ENCODE measurements around the gene KCNK15. TPM values are rescaled to one million over a fixed set of nuclear protein-coding genes. Genes with fewer than 3 reads are reported as not detected.
A peak's percentile ranks its signal among the peaks of the same experiment; 100 is the strongest.

KCNK15 gene
- total RNA-seq, 6 experiments from 2014 or later: 0.07 to 0.28 (median 0.21) TPM; not detected in 1

DNA sequence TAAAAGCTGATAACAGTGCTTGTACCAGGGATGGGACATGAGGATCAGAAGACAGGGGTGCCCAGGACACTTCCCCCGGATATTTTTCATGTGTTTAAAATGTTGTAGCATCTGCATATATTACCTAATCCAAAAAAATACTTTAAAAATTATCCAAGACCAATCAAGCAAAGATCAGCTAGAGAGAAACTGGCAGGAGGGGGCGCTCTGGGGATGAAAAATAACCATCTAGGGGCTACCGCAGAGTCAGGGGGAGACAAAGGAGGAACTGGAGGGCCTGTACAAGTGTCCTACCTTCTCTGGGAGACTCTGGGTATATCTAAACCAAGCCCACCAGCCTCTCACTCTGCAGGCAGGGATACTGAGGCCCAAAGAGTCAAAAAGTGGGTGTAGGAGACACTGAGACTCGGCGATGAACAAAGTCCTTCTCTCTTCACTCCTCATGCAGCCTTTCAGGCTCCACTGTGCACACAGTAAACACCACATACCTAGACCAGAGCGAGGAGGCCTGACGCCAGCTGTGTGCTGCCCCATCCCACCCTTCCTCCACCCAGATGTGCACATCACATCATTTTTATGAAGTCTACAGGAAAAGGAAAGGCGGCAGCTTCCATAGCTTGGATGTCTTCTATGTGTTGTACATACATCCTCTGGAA, 54.9 kb downstream of the KCNK15 start:
- H3K4me1 Mint-ChIP-seq (ENCODE audit: low read depth): peaks cover 8% of the 10 kb centered on the region
- peaks cover 30% of the 10 kb centered on the region for H3K27me3 Mint-ChIP-seq (ENCODE audit: insufficient read depth)
- TF ChIP-seq, protein P1, sequence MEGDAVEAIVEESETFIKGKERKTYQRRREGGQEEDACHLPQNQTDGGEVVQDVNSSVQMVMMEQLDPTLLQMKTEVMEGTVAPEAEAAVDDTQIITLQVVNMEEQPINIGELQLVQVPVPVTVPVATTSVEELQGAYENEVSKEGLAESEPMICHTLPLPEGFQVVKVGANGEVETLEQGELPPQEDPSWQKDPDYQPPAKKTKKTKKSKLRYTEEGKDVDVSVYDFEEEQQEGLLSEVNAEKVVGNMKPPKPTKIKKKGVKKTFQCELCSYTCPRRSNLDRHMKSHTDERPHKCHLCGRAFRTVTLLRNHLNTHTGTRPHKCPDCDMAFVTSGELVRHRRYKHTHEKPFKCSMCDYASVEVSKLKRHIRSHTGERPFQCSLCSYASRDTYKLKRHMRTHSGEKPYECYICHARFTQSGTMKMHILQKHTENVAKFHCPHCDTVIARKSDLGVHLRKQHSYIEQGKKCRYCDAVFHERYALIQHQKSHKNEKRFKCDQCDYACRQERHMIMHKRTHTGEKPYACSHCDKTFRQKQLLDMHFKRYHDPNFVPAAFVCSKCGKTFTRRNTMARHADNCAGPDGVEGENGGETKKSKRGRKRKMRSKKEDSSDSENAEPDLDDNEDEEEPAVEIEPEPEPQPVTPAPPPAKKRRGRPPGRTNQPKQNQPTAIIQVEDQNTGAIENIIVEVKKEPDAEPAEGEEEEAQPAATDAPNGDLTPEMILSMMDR (IDR thresholded peaks at IDR 0.05): peak; percentile 43; the same call in 1 of the 2 replicates
- no peak overlapping the region for H3K27ac Mint-ChIP-seq
- H3K9me3 Mint-ChIP-seq: no peaks in the 10 kb centered on the region
- H3K36me3 Mint-ChIP-seq (ENCODE audit: low read depth): no peaks in the 10 kb centered on the region
- no peak overlapping the region for H3K4me3 Mint-ChIP-seq
- DNase-seq: no peak

Other genes starting within 250 kb of the KCNK15 start
- gene SERINC3, start 223.8 kb upstream of the KCNK15 start, total RNA-seq (2021; fragmentation: NEBNext Ultra II Directional; extraction: Animal tissue kit (Norgen Biotek cat#: 25700)): 100 to 1,000 TPM; 161 to 219 (median 188) TPM
- 10 to 100 TPM; 35.5 to 57.6 (median 52.0) TPM for gene PKIG, start 163.3 kb upstream of the KCNK15 start, total RNA-seq (2021; fragmentation: NEBNext Ultra II Directional; extraction: Animal tissue kit (Norgen Biotek cat#: 25700))
- gene ADA, start 94.2 kb upstream of the KCNK15 start, total RNA-seq (2021; fragmentation: NEBNext Ultra II Directional; extraction: Animal tissue kit (Norgen Biotek cat#: 25700)): 10 to 100 TPM; 11.0 to 15.9 (median 12.7) TPM
- gene CCN5, start 30.5 kb upstream of the KCNK15 start, total RNA-seq (2021; fragmentation: NEBNext Ultra II Directional; extraction: Animal tissue kit (Norgen Biotek cat#: 25700)): under 1 TPM in 1 of 6 experiments, not detected in 5; 0.14 TPM
- not detected for gene RIMS4, start 64.7 kb downstream of the KCNK15 start, total RNA-seq (2021; fragmentation: NEBNext Ultra II Directional; extraction: Animal tissue kit (Norgen Biotek cat#: 25700))
- 100 to 1,000 TPM; 284 to 315 (median 301) TPM for gene YWHAB, start 139.8 kb downstream of the KCNK15 start, total RNA-seq (2021; fragmentation: NEBNext Ultra II Directional; extraction: Animal tissue kit (Norgen Biotek cat#: 25700))
- gene PABPC1L, start 164.2 kb downstream of the KCNK15 start, total RNA-seq (2021; fragmentation: NEBNext Ultra II Directional; extraction: Animal tissue kit (Norgen Biotek cat#: 25700)): 10 to 100 TPM; 14.4 to 22.4 (median 16.6) TPM
- 10 to 100 TPM; 88.5 to 96.5 (median 93.0) TPM for gene TOMM34, start 214.5 kb downstream of the KCNK15 start, total RNA-seq (2021; fragmentation: NEBNext Ultra II Directional; extraction: Animal tissue kit (Norgen Biotek cat#: 25700))
- 10 to 100 TPM; 34.3 to 46.6 (median 36.6) TPM for gene STK4, start 220.6 kb downstream of the KCNK15 start, total RNA-seq (2021; fragmentation: NEBNext Ultra II Directional; extraction: Animal tissue kit (Norgen Biotek cat#: 25700))

Data from HFFc6 (cell line).